ENCODE measurements around the gene CSNK2A2.

DNA sequence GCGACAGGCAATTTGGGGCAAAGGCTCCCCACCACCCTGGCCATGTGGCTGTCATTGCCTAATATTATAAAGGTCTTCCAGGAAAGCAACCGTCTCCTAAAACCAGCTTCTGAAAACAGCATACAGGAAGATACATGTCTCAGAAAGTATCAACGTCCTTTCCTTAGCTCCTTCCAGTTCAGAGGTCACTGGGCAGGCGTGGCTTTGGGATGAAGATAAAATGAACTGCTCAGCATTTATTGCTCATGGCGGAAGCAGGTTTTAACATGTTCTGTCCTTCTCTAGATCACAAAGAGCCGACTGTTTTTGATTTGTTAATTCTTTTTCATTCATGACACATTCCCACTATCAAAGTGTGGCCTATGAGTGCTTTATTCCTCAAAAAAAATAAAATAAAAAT, 76.8 kb downstream of the CSNK2A2 start:
- TF ChIP-seq EP300 (conservative IDR thresholded peaks at IDR 0.05; ENCODE audit: poor library complexity, severe bottlenecking) (no peak), CTCF (IDR thresholded peaks at IDR 0.05; ENCODE audit: poor library complexity, severe bottlenecking) (no peak), RAD21 (conservative IDR thresholded peaks at IDR 0.05) (no peak), POLR2AphosphoS5 (IDR thresholded peaks at IDR 0.05) (no peak), TAF1 (IDR thresholded peaks at IDR 0.05; ENCODE audit: low read depth) (no peak), EZH2 (IDR thresholded peaks at IDR 0.05; ENCODE audit: borderline replicate concordance, insufficient read depth, low read length, poor library complexity, severe bottlenecking) (no peak)

Data from neural cell (in vitro differentiated cells).